Measurements from ENCODE around the gene ANAPC2.
A peak's percentile ranks its signal among the peaks of the same experiment; 100 is the strongest.

Gene ANAPC2

DNA sequence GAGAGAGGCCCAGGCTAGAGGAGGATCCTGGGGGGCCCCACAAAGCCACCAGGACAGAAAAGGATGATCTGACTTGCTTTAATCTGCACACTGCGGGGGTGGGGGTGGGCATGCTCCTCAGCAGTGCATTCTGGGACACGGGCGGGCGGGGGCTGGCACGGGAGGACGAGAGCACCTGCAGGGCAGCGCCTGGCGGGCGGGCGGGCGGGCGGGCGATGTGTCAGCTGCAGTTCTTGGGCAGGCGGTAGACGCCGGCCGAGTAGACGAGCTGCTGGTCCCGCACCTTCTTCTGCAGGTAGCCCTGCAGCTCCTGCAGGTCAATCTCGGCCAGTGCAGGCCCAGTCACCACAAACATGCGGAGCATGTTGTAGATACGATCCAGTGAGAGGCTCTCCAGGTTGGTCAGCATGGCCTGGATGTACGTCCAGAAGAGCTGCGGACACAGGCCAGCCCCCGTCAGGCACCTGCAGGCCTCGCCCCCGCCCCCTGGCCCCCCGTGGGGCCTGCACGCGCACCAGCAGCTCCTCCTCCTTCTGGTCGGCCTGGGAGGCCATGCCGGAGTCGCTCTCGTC is 13.6 kb downstream of the ANAPC2 start:
- peak; percentile 65 for DNase-seq (ENCODE audit: low spot score)
- in situ Hi-C loops (cut with MboI; ENCODE audit: low pct_unique_long_range_greater_than_20kb, low sequenced_read_pairs, unreplicated experiment) = no loop called here
- TF ChIP-seq, protein P1, sequence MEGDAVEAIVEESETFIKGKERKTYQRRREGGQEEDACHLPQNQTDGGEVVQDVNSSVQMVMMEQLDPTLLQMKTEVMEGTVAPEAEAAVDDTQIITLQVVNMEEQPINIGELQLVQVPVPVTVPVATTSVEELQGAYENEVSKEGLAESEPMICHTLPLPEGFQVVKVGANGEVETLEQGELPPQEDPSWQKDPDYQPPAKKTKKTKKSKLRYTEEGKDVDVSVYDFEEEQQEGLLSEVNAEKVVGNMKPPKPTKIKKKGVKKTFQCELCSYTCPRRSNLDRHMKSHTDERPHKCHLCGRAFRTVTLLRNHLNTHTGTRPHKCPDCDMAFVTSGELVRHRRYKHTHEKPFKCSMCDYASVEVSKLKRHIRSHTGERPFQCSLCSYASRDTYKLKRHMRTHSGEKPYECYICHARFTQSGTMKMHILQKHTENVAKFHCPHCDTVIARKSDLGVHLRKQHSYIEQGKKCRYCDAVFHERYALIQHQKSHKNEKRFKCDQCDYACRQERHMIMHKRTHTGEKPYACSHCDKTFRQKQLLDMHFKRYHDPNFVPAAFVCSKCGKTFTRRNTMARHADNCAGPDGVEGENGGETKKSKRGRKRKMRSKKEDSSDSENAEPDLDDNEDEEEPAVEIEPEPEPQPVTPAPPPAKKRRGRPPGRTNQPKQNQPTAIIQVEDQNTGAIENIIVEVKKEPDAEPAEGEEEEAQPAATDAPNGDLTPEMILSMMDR (IDR thresholded peaks at IDR 0.05; ENCODE audit: extremely low read depth, insufficient read depth, missing control alignments) = no peak

DNA sequence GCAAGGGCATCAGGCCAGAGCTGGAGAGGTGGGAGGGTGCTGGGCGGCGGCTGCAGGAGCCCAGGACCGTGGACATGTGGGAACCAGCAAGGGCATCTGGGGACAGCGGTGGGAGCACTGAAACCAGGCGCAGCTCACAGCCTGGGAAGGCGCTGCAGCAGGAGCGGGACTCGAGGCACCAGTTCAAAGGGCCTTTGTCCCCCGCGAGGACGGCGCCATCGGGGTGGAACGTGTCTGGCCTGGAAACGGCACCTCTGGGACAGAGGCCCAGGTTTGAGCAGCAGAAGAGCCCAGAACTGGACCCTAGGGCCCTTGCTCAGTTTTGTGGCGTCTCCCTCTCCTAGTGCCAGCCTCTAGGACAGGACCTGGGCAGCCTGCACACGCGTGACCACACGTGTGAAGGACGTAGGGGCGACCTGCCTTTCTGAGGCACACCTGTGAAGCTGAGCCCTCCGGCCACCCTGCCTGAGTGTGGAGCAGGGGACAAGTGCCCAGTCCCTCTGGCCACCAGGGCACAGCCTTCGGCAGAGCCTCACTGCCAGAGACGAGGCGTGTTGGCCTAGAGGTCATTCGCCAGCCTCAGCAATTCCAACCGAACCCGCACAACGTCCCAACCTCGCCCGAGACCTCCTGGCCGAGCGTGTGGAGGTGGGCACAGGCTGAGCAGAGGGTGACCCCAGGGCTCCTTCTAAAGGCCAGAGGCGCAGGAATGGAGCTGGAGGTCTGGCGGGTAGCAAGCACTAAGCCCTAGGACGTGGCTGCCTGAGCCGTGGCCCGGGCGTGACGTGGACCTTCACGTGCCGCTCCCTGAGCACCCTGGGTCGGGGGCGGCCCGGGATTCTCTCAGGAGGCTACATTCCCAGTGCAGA is 14.3 kb downstream of the ANAPC2 start:
- TF ChIP-seq, protein P1 (IDR thresholded peaks at IDR 0.05; ENCODE audit: extremely low read depth, insufficient read depth, missing control alignments) = no peak
- DNase-seq (ENCODE audit: low spot score) = peak; percentile 39
- in situ Hi-C loops (cut with MboI; ENCODE audit: low pct_unique_long_range_greater_than_20kb, low sequenced_read_pairs, unreplicated experiment) = no loop called here

DNA sequence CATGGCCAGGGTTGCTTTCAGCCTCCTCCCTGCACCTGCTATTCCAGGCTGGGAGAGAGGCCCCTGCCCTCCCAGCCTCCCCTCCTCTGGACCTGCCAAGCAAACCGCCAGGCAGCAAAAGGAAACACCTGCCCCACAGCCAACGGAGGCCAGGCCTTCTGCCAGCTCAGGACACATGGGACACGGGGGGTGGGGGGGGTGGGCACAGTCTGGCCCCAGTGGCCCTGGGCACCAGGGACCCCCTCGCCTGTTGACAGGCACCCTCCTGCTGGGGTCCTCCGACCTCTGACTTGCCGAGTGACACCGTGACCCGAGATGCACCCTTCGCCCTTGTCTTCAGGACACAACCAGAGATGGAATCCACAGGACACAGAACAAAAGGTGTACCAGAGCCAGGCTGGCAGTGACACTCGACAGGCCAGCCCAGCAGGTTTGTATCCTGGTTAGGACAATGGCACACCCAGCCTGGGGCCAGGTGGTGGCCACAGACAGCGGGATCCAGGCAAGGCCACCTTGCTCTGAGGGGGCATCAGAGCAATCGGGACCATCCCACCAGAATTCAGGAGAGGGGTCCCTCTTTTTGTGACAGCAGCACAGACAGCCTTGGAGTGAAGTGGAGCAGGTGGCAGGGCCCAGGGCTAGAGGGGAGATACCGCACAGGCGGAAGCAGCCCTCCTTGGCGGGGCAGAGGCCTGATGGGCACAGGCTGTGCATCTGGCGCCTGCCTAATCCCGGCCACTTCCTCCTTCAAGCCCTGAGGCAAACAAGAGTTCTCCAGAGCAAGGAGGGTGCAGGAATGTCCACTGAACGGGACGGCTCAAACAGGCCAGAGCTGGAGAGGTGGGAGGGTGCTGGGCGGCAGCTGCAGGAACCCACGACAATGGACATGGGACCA is 15.2 kb downstream of the ANAPC2 start:
- DNase-seq (ENCODE audit: low spot score) = peak; percentile 48
- TF ChIP-seq, protein P1 (IDR thresholded peaks at IDR 0.05; ENCODE audit: extremely low read depth, insufficient read depth, missing control alignments) = no peak
- in situ Hi-C loops (cut with MboI; ENCODE audit: low pct_unique_long_range_greater_than_20kb, low sequenced_read_pairs, unreplicated experiment) = no loop called here

DNA sequence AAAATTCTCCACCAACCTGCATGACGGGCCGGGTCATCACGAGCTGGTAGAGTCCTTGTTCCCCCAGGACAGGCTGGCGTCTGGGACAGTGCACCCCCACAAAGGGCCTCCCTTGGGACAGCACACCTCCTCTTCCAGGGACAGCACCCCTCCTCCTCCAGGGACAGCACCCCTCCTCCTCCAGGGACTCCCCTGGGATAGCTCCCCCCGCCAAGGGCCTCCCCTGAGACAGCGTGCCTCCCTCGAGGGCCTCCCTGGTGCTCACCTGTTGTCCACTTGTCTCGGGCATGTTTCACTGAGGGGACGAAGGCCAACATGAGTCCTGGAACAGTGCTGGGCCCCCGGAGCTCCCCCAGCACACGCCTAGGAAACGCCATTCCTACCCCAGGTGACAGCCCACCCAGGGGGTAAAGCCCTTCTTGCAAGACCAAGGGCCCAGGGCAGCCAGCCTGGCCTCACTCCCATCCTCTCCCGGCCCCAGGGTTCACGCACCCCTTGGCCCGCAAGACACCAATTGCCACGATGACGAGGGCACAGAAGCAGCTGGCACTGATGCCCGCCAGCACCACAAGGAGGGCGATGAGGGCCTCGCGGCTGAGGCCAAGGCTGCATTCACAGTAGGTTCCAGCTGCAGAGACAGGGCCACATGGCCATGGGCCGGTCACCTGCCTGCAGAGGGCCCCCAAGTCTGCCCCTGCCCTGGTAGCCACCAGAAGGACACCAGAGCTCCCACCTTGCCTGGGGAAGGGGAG is 17.0 kb downstream of the ANAPC2 start:
- in situ Hi-C loops (cut with MboI; ENCODE audit: low pct_unique_long_range_greater_than_20kb, low sequenced_read_pairs, unreplicated experiment) = no loop called here
- TF ChIP-seq, protein P1 (IDR thresholded peaks at IDR 0.05; ENCODE audit: extremely low read depth, insufficient read depth, missing control alignments) = no peak
- DNase-seq (ENCODE audit: low spot score) = peak; percentile 38

DNA sequence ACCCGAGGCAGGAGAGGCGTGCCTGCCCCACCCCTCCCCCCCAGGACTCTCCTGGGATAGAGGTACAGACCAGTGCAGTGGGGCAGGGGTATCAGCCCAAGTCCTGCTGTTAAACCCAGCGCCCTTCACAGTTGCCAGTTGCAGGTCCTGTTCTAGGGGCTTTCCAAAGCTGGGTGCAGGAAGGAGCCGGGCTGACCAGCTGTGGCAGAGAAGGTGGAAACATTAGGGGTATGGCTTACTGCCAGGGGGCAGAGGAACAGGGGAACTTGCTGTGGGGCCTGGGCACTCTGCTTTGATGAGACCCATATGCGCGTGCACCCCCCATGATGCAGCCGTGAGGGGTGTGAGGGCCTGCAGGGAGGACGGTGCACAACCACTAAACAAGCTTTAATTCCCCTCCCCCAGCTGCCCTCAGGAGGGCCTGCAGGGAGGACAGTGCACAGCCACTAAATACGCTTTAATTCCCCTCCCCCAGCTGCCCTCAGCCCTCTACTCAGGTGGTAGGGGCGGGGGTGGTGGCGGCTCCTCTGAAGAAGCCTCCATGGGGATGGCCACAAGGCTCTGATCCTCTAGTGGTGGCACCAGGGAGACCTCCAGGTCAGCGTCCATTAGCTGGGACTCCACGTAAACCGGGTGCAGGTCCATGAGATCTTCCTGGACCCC is 17.7 kb downstream of the ANAPC2 start:
- DNase-seq (ENCODE audit: low spot score) = peak; percentile 50
- in situ Hi-C loops (cut with MboI; ENCODE audit: low pct_unique_long_range_greater_than_20kb, low sequenced_read_pairs, unreplicated experiment) = no loop called here
- TF ChIP-seq, protein P1 (IDR thresholded peaks at IDR 0.05; ENCODE audit: extremely low read depth, insufficient read depth, missing control alignments) = no peak

All from GM13977 (cell line).